GM03348 (cell line): Measurements from ENCODE around the gene OGFOD3.

Experiments
- DNase-seq: peaks from one replicate; pipeline ENCODE4 v3.0.0; 2012; ENCODE audit warnings: low spot score

Gene OGFOD3

DNA sequence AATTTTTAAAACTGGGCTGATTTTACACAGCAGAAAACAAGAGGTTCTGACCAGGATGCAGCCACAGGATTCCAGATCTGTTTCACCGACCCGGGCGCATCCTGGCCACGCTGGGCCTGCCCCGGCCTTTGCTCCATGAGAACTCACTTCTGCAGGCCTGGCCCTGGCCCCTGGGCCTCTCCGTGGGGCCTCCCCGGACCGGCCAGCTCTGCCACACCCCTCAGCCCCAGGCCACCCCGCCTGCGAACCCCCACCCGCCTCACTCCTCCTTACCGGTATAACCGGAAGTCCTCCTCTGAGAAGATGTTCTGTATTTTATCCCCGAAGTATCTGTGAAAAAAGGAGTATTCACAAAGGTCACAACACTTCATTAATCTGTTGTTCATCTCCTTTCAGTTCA is 13.3 kb downstream of the OGFOD3 start:
- DNase-seq: no peak

DNA sequence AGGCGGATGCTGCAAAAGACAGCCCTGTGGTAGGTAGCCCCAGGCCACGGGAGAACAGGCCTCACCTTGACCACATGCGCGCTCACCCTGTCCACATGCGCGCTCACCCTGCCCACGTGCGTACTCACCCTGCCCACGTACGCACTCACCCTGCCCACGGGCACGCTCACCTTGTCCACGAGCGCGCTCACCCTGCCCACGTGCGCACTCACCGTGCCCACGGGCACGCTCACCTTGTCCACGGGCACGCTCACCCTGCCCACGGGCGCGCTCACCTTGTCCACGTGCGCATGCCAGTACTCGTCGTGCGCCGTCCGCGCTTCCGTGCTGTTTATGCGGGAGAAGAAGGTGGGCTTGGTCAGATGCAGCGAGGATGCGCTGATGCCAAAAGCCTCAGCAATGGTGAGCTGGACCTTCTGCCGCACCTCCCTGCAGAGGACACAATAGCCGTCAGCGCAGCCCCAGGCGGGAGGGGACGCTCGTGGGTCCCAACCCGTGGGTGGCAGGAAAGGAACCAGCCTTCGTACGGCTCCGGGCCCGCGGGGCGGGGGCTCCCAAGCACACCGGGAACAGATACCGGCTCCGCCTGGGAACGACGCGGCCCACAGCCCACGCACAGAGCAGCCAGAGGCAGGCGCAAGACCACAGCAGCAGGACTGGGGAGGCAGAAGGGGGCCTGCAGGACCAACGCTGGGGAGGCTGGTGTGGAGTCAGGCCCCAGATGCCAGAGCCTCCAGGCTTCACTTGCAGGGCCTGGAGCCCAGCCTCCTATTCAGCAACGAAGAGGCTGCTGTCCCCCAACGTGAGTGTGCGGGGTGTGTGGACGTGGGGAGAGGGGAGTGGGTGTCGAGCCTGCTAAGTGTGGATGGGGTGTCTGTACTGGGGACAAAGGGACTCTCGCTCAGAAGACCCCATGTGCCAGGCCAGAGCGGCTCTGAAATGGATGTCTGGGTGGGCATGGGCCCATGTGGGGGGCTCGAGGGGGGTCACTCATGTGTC is 14.4 kb downstream of the OGFOD3 start:
- no peak for DNase-seq

DNA sequence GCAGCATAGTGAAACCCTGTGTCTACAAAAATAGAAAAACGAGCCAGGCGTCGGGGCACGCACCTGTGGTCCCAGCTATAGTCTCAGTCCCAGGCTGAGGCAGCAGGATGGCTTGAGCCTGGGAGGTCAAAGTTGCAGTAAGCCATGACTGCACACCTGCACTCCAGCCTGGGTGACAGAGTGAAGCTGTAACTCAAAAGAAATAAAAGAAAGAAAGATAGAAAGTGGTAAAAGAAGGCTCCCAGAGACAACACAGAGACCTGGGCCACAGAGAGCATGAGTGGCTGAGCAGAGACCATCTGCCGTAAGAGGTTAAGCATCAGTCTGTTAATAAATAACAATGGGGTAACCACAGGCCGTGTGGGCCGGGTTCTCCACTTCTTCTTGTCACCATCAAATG is 15.5 kb downstream of the OGFOD3 start:
- no peak for DNase-seq

GRCh38 chr17:82400830-82401229 is 17.6 kb downstream of the OGFOD3 start:
- DNase-seq: no peak

DNA sequence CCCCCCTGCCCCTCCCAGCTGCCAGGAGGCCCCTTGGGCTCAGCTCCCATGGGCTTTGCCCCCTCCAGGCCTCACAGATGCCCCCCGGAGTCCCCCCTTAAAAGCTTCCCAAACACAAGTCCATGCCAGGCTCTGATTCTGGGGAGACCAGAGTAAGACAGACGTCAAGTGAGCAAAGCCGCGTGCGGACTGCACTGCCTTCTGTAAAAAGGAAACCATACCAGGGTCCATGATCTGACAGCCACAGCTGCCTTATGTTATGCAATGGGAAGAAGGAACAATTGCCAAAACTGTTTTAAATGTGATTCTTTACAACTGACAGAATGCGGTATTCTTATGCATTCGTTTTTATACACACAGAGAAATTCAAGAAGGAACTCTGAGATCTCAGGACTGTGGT is 18.2 kb downstream of the OGFOD3 start:
- no peak for DNase-seq

DNA sequence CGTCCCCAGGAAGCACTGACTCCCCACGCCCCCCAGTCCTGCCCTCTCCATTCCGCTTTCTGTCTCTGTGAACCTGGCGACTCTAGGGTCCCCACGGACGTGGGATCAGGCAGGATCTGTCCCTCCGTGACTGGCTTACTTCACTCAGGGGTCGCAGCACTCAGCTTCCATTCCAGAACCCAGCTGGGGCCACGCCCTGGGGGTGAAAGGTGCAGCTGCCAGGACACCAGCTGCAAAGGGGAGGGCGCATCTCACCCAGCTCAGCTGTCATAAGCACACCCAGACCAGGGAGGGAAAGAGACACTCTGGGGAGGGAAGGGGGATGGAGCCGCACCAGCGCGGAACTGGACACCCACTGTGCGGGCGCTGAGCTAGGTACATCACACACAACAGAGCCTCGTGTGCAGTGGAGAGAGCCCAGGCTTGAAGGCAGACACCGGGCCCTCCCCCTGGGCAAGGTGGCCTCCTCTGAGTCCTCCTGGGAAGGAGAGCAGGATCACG is 18.7 kb downstream of the OGFOD3 start:
- no peak for DNase-seq

DNA sequence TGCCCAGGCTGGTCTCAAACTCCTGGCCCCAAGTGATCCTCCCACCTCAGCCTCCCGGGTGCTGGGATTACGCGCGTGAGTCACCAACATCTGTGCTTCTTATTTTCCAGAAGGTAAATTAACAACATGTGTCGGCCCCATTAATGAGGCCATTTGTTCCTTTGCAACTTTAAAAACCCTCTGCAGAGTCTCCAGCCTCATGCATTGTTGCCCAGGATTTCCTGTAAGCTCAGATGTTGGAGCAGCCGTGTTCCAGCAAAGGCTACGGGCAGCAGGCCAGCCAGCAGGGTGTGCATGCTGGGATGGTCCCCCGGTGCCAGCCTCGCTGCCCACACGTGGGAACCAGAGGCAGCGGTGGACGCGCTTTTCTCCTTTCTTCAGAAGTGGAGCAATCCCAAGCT is 19.3 kb downstream of the OGFOD3 start:
- DNase-seq: peak; percentile 87

DNA sequence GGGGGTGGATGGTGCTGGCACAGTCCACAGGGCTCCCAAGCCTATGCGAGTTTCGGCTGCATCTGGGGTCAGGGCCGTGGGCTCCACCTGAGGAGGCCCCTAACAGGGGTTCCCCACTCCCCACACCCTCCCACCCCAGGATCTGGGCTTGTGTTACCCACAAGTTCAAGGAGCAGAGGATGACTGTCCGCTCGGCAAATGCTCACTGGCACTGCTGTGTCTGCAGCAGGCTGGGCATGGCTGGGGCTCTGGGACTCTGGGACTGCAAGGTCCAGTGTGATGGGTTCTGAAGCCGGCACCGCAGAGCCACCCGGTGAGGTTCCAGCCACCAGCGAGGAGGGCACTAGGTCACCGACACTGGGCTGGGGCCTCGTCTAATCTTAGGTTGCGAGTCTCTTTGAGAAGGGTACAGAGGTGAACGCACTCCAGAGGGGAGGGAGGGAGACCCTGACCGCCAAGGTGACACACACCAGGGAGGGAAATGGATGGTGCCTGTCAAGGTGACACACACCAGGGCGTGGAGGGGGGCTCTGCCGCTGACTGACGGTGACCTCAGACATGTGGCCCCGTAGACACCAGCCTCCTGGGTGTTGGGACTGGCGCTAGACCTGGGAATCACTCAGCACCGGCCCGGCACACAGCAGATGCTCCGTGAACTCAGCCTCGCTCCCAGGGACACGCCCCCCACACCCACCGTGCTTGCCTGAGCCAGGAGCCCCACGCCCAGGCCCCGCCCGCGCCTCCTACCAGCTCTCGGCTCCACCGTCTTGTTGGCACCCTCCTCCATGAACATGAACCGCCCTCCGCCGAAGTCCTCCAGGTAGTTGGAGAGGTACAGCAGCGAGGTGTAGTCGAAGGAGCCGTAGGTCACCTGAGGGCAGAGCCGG is 20.7 kb downstream of the OGFOD3 start:
- DNase-seq: no peak

GRCh38 chr17:82396601-82397435 is 21.6 kb downstream of the OGFOD3 start:
- DNase-seq: peak; percentile 91

GRCh38 chr17:82394278-82394677 is 24.1 kb downstream of the OGFOD3 start:
- DNase-seq: no peak

DNA sequence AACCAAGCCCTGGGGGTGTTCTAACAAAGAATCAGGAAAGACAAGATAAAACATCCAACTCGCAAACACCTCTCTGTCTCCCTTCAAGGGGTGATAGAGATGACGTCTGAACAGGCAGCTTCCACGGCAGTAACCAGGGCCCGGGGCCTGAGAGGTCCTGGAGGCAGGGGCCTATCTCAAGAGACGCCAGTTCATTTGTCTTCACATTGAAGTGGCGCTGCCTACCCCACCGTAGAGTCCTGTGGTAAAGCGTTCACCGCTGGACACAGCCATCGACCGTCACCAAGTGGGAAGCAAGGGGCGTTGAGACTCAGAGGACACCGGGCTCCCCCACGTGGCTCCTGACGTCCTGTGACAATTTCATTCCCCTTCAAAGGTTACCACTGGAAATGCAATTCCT is 25.4 kb downstream of the OGFOD3 start:
- DNase-seq: no peak

- no peak for DNase-seq
Observed at GRCh38 chr17:82392209-82392920, 26.0 kb downstream of the OGFOD3 start.

GRCh38 chr17:82391496-82392066 is 26.8 kb downstream of the OGFOD3 start:
- no peak for DNase-seq

DNA sequence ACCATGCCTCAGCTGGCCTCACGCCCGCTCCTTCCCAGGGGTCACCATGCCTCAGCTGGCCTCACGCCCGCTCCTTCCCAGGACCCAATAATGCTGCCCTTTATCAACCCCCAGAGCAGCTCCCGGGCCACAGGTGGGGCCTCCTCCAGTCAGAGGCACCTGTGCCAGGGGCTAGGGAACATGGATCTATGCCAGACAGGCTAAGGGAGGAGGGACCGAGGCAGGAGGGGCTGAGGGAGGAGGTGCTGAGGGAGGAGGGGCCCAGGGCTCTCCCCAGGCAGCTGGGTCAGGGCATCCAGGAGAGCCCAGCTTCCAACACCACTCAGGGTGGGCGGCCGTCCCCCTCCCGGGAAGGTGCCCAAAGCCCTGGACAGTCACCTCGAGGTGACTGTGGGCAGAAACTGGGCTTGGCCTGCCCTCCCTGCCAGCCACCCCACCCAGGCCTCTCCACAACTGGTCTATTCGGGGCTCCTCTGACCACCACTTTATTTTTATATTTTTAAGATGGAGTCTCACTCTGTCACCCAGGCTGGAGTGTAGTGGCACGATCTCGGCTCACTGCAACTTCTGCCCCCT is 27.4 kb downstream of the OGFOD3 start:
- no peak for DNase-seq

DNA sequence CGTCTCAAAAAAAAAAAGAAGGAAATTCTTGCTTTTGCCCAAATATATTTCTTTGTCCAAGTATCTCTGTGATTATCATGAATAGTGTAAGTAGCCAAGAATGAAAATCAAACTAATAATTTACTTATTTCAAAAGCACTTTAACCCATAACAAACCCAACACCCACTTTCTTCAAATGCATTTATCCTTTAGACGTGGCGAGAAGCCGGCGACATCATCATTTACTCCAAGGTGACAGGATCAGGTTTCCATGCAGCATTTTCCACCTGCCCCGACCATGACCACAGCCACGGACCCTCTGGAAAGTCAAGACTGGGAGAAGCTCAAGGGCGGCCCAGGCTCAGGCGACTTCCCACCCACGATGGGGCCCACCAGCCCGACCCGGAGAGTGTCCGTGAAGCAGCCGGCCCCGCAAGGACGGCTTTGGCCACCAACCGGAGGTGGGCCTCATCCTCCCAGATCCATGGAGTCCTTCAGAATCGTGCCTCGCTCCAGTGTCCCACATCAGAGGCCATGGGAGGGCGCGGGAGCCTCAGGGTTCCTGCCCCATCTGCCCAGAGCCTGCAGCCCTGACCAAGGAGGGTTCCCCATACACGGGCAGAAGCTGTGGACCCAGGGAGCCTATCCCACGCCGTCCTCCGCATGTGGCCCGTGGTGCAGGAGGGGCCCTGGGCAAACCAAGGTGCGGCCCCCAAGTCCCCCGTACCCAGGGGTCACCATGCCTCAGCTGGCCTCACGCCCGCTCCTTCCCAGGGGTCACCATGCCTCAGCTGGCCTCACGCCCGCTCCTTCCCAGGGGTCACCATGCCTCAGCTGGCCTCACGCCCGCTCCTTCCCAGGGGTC is 28.1 kb downstream of the OGFOD3 start:
- DNase-seq: no peak

DNA sequence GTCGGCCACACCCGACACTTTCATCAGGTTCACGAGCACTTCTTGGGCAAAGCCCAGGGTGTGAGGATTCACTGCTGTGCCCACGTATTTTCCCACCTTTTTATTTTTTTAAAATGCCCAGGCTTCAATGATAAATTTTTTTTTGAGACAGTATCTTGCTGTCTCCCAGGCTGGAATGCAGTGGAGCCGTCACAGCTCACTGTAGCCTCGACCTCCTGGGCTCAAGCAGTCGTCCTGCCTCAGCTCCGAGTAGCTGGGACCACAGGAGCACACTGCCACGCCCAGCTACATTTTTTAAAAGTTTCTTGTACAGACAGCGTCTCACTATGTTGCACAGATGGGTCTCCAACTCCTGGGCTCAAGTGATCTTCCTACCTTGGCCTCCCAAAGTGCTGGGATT is 29.0 kb downstream of the OGFOD3 start:
- no peak for DNase-seq

GRCh38 chr17:82388922-82389283 is 29.5 kb downstream of the OGFOD3 start:
- DNase-seq: no peak

DNA sequence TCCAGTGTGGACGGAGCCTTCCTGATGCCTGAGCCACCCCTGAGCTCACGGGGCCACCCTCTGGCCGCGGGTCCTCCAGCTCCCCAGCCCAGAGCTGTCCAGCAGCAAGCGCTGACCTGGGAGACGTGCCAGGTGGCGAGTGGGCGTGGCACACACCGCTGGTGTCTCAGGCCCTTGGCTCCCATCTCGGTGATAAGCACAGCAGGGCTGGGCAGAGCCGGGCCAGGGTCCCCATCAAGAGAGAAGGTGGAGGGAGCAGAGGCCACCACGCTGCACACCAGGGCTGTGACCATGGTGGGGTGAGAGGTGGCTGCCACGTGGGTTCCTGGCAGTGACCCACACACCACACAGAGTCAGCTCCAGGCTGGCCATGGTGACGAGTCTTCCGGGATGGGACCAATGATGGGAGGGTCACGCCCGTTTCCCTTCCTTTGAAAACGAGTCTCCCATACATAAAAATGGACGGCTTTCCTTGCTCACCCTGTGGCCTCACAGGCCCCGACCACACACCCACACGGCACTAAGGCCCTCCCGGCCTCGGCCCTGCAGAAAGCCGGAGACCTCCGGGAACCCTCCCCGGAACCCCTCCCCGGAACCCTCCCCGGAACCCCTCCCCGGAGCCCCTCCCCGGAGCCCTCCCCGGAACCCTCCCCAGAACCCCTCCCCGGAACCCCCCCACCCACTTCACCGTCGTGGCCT is 30.0 kb downstream of the OGFOD3 start:
- no peak for DNase-seq

DNA sequence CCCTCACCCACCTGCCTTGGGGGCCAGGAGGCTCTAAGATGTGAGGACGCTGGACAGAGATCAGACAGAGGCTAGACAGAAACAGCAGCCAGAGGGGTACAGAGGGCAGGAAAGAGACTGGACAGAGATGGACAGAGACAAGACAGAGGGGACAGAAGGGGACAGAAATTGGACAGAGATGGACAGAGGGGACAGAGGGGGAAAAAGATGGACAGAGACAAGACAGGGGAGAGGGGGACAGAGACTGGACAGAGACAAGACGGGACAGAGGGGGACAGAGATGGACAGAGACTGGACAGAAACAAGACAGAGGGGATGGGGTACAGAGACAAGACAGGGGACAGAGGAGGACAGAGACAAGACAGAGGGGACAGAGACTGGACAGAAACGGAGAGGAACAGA is 30.7 kb downstream of the OGFOD3 start:
- no peak for DNase-seq
